HEK293T (cell line): ENCODE data around the gene SLC25A21.
"Not testable (repeated sequence)": the region's sequence is repeated elsewhere in the genome, so short reads cannot be mapped to it uniquely, and the experiment has no call there.

Source experiments
- CTCF ChIA-PET: fragments of 350-600 bp; formaldehyde crosslinking; extraction: SDS; loops from one replicate; lab custom pipeline; 2021; ENCODE audit warnings: antibody characterized with exemption, inconsistent platforms; lab: Yijun Ruan, JAX
- POLR2A ChIA-PET: fragments of 350-600 bp; formaldehyde crosslinking; extraction: SDS; loops from one replicate; lab custom pipeline; 2020; ENCODE audit warnings: antibody characterized with exemption, inconsistent platforms; lab: Yijun Ruan, JAX
- DNase-seq: peaks from one replicate; pipeline ENCODE4 v3.0.0; 2012; ENCODE audit warnings: mixed read lengths; ENCODE audit errors: extremely low spot score
- ARNT ChIP-seq: fragments of 450-650 bp; IDR thresholded peaks from 2 replicates; pipeline ENCODE4 v1.6.1; 2017; ENCODE audit warnings: mild to moderate bottlenecking
- BHLHE40 ChIP-seq: fragments of 450-650 bp; IDR thresholded peaks from 2 replicates; pipeline ENCODE4 v1.6.1; 2016; ENCODE audit warnings: mild to moderate bottlenecking, moderate library complexity, borderline replicate concordance
- CTBP1 ChIP-seq: fragments of 450-650 bp; IDR thresholded peaks from 2 replicates; pipeline ENCODE4 v1.6.1; 2016; ENCODE audit warnings: borderline replicate concordance
- ELF4 ChIP-seq: fragments of 450-650 bp; IDR thresholded peaks from 2 replicates; pipeline ENCODE4 v1.6.1; 2017; ENCODE audit warnings: antibody characterized with exemption
- FOXA1 ChIP-seq: fragments of 450-650 bp; IDR thresholded peaks from 2 replicates; pipeline ENCODE4 v1.6.1; 2016; ENCODE audit warnings: mild to moderate bottlenecking
- FOXK2 ChIP-seq: fragments of 450-650 bp; IDR thresholded peaks from 2 replicates; pipeline ENCODE4 v1.6.1; 2016; ENCODE audit warnings: mild to moderate bottlenecking
- FOXM1 ChIP-seq: fragments of 450-650 bp; IDR thresholded peaks from 2 replicates; pipeline ENCODE4 v1.6.1; 2017; ENCODE audit warnings: mild to moderate bottlenecking, borderline replicate concordance
- HDGF ChIP-seq: fragments of 450-650 bp; IDR thresholded peaks from 2 replicates; pipeline ENCODE4 v1.6.1; 2017; ENCODE audit warnings: antibody characterized with exemption, borderline replicate concordance
- L3MBTL2 ChIP-seq: fragments of 450-650 bp; conservative IDR thresholded peaks from 2 replicates; pipeline ENCODE4 v1.6.1; 2016; ENCODE audit warnings: mild to moderate bottlenecking
- LEF1 ChIP-seq: fragments of 450-650 bp; IDR thresholded peaks from 2 replicates; pipeline ENCODE4 v1.6.1; 2017; ENCODE audit warnings: mild to moderate bottlenecking, borderline replicate concordance
- NFRKB ChIP-seq: fragments of 450-650 bp; IDR thresholded peaks from 2 replicates; pipeline ENCODE4 v1.6.1; 2016; ENCODE audit warnings: mild to moderate bottlenecking, moderate library complexity
- SP1 ChIP-seq: fragments of 450-650 bp; IDR thresholded peaks from 2 replicates; pipeline ENCODE4 v1.6.1; 2017
- SUZ12 ChIP-seq: fragments of 450-650 bp; IDR thresholded peaks from 2 replicates; pipeline ENCODE4 v1.6.1; 2016; ENCODE audit warnings: mild to moderate bottlenecking
- TARDBP ChIP-seq: fragments of 450-650 bp; IDR thresholded peaks from 2 replicates; pipeline ENCODE4 v1.6.1; 2016
- ZNF384 ChIP-seq: fragments of 450-650 bp; IDR thresholded peaks from 2 replicates; pipeline ENCODE4 v1.6.1; 2016
- TF ChIP-seq, protein P1 (sequence below): fragments of 450-650 bp; IDR thresholded peaks from 2 replicates; pipeline ENCODE4 v1.6.1; 2016

SLC25A21 gene

DNA sequence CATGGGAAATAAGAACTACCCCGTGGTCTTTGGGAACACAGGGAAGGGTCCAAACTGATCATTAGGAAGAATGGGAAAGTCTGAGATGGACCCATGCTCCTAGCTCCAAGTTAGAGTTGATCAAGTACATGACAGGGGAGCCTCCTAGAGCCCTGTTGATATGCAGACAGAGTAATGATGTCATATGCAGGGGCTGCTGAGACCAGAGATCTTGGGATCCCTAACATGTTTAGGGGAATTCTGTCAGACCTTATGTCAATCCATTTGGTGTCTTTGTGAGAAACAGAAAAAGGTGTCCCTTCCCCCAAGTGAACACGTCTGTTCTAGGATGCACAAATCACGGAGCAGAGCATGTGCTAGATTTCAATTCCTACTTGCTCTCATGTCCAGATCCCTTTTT lies 6.6 kb downstream of the SLC25A21 start:
- no peak for TF ChIP-seq HDGF
- no peak for TF ChIP-seq SUZ12
- no peak for TF ChIP-seq BHLHE40
- TF ChIP-seq SP1, result no peak
- no peak for TF ChIP-seq TARDBP
- no peak for TF ChIP-seq FOXM1
- TF ChIP-seq ZNF384, result no peak
- no peak for TF ChIP-seq L3MBTL2
- TF ChIP-seq ARNT, result no peak
- no peak for TF ChIP-seq CTBP1
- no peak for TF ChIP-seq FOXK2
- TF ChIP-seq, protein P1, sequence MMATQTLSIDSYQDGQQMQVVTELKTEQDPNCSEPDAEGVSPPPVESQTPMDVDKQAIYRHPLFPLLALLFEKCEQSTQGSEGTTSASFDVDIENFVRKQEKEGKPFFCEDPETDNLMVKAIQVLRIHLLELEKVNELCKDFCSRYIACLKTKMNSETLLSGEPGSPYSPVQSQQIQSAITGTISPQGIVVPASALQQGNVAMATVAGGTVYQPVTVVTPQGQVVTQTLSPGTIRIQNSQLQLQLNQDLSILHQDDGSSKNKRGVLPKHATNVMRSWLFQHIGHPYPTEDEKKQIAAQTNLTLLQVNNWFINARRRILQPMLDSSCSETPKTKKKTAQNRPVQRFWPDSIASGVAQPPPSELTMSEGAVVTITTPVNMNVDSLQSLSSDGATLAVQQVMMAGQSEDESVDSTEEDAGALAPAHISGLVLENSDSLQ, result no peak
- no peak for TF ChIP-seq FOXA1
- ChIA-PET POLR2A (no interaction called here), CTCF (no interaction called here)
- DNase-seq, result no peak

DNA sequence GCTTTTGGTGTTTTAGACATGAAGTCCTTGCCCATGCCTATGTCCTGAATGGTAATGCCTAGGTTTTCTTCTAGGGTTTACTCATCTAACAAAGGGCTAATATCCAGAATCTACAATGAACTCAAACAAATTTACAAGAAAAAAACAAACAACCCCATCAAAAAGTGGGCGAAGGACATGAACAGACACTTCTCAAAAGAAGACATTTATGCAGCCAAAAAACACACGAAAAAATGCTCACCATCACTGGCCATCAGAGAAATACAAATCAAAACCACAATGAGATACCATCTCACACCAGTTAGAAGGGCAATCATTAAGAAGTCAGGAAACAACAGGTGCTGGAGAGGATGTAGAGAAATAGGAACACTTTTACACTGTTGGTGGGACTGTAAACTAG lies 10.1 kb downstream of the SLC25A21 start:
- POLR2A ChIA-PET, DNase-seq, CTCF ChIA-PET: not testable (repeated sequence)

DNA sequence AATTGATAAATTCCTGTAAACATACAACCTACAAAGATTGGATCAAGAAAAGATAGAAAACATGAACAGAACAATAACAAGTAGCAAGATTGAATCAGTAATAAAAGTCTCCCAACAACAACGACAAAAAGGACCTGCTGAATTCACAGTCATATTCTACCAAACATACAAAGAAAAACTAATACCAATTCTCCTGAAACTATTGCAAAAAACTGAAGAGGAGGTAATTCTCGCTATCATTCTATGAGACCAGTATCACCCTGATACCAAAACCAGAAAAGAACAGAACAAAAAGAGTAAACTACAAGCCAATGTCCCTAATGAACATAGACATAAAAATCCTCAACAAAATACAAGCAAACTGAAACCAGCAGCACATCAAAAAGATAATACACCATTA lies 14.4 kb downstream of the SLC25A21 start:
- ChIA-PET CTCF (interaction anchor here (0.9 kb wide), 1 partner anchor 8 kb away, joined by 3 read pairs; no protein-coding TSS in a partner anchor), POLR2A (interaction anchor here (1.0 kb wide), 1 partner anchor 14 kb away, joined by 3 read pairs; the partner anchor contains the start of gene SLC25A21)
- TF ChIP-seq, protein P1, result no peak
- TF ChIP-seq CTBP1, result no peak
- TF ChIP-seq ZNF384, result no peak
- TF ChIP-seq BHLHE40, result no peak
- TF ChIP-seq SUZ12, result no peak
- no peak for TF ChIP-seq TARDBP
- no peak for TF ChIP-seq FOXA1
- no peak for TF ChIP-seq FOXK2
- no peak for TF ChIP-seq LEF1
- no peak for TF ChIP-seq L3MBTL2
- no peak for TF ChIP-seq NFRKB
- no peak for TF ChIP-seq ARNT
- TF ChIP-seq ELF4, result no peak
- no peak for DNase-seq

DNA sequence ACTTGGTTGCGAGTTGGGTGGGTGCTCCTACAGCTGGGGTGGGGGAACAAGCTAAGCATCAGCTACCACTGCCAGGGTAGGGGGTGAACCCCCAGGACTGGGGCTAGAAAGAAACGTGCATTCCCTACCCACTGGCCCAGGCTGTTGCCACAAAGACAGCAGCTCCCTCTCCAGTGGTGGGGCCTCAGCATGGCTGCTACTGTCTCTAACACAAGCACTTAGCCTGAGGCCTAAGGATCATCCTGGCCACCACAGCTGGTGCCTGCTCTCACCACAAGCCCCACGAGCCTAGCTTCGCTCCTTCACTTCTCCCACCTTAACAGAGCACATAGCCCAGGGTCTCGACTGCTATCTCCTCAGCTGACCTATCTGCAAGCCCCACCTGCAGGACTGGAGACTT lies 18.9 kb downstream of the SLC25A21 start:
- ChIA-PET POLR2A (interaction anchor here (0.8 to 1.3 kb wide), 2 partner anchors 18 to 44 kb away, joined by 4 to 6 read pairs; partner anchors contain the start of genes MIPOL1 and SLC25A21), CTCF (interaction anchor here (0.5 to 1.3 kb wide), 3 partner anchors 15 to 44 kb away, joined by 3 to 4 read pairs (median 3); partner anchors contain the start of gene MIPOL1)
- TF ChIP-seq FOXA1 (no peak), L3MBTL2 (no peak), ELF4 (no peak), FOXK2 (no peak), FOXM1 (no peak)
- no peak for DNase-seq

DNA sequence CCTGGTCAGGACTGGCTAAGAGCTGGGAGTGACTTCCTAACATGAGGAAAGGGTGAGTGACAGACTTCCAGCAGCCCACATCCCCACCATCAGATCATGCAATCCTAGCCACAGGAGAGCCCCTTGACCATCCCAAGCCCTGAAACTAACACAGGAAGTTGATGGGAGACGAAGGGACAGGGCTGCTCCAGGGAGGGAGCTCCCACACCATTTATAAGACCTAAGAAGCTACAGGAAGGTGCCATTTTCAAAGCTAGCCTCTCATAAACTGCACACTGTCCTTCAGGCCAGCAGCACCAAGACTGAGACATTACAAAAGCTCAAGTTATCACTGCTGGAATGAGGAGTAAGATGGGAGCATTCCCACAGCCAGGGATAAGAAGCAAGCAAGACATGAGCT lies 19.4 kb downstream of the SLC25A21 start:
- ChIA-PET POLR2A (interaction anchor here (0.8 to 1.3 kb wide), 2 partner anchors 19 to 45 kb away, joined by 4 to 6 read pairs; partner anchors contain the start of genes MIPOL1 and SLC25A21), CTCF (interaction anchor here (0.5 to 1.3 kb wide), 3 partner anchors 16 to 45 kb away, joined by 3 to 4 read pairs (median 3); partner anchors contain the start of gene MIPOL1)
- no peak for DNase-seq
- TF ChIP-seq BHLHE40 (no peak), ARNT (no peak), FOXA1 (no peak), NFRKB (no peak), L3MBTL2 (no peak), TARDBP (no peak), SP1 (no peak), FOXM1 (no peak), CTBP1 (no peak)
- TF ChIP-seq, protein P1, result no peak

DNA sequence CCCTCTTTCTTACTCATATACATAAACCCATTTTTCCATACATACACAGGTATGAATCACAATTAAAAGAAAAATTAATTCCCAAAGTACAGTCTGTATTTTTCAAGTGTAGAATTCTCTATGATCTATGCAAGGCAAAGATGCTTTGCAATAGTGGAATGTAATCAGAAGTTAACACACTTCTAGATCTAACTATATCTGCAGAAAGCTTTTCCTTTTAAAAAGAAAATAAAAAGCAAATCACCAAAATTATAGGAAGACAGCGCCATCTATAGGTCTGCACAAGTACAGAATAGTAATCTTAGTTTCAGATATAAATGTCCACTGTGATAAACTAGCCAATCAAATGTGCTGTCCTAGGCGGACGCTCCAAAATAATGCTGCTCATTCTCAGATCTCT lies 22.0 kb downstream of the SLC25A21 start:
- ChIA-PET POLR2A (interaction anchor here (1.6 kb wide), 1 partner anchor 22 kb away, joined by 3 read pairs; the partner anchor contains the start of gene SLC25A21), CTCF (interaction anchor here (0.6 to 2.1 kb wide), 18 partner anchors 8 to 1090 kb away, joined by 3 to 10 read pairs (median 3); no protein-coding TSS in a partner anchor)
- DNase-seq, result peak; percentile 37
- no peak for TF ChIP-seq ELF4
- TF ChIP-seq FOXK2, result no peak
- no peak for TF ChIP-seq TARDBP
- no peak for TF ChIP-seq ARNT
- TF ChIP-seq ZNF384, result no peak
- TF ChIP-seq SP1, result no peak
- TF ChIP-seq NFRKB, result no peak
- TF ChIP-seq, protein P1, result no peak
- TF ChIP-seq CTBP1, result no peak
- no peak for TF ChIP-seq LEF1
- no peak for TF ChIP-seq BHLHE40
- TF ChIP-seq SUZ12, result no peak
- TF ChIP-seq HDGF, result no peak
- no peak for TF ChIP-seq L3MBTL2
- no peak for TF ChIP-seq FOXM1
- TF ChIP-seq FOXA1, result no peak
